ENCODE results near the gene SYNPR.

- no peak for TF ChIP-seq POLR2A (IDR thresholded peaks at IDR 0.05)
- no peak for TF ChIP-seq CTCF (IDR thresholded peaks at IDR 0.05)
Observed at GRCh38 chr3:63400246-63400860, 122.2 kb downstream of the SYNPR start.

Measured in right lobe of liver (tissue), 4 donors.